B cell (primary cell): ENCODE data around the gene C17orf50. TPM values are rescaled to one million over a fixed set of nuclear protein-coding genes. Genes with fewer than 3 reads are reported as not detected.

Experiments
- ATAC-seq: fragments of 200-7000 bp; cut with Tn5 transposase; one replicate; pipeline ENCODE4 v1.10.0; 2021; ENCODE audit warnings: low read depth, mild to moderate bottlenecking, moderate number of reproducible peaks, moderate library complexity
- CTCF ChIA-PET: fragments of 350-600 bp; sonication (Branson Sonifier 250); formaldehyde crosslinking; loops from one replicate; lab custom pipeline; 2021; ENCODE audit warnings: antibody characterized with exemption, inconsistent platforms; lab: Charles Lee
- POLR2A ChIA-PET: fragments of 350-600 bp; sonication (Branson Sonifier 250); formaldehyde crosslinking; loops from one replicate; lab custom pipeline; 2021; ENCODE audit warnings: antibody characterized with exemption; lab: Charles Lee
- DNase-seq: peaks from one replicate; pipeline ENCODE4 v3.0.0; 2013
- H2AFZ ChIP-seq: 2 replicates; pipeline ENCODE4 v1.6.1; 2012; ENCODE audit warnings: mild to moderate bottlenecking, low read depth, low read length; ENCODE audit not compliant: insufficient read depth, poor library complexity, severe bottlenecking
- H3K27ac ChIP-seq, 2 donors: 1 replicate in 1 of 2; 2 replicates in 1 of 2; pipeline ENCODE4 v1.5.1; 2012 to 2013; ENCODE audit warnings: low read length in 2 of 2, mild to moderate bottlenecking in 2 of 2, moderate library complexity in 1 of 2
- H3K27me3 ChIP-seq, 4 experiments: fragments of 200-600 bp in 1 of 4; sonication (generic) in 1 of 4; replicated peaks in 1 of 4; 1 replicate in 2 of 4; 2 replicates in 2 of 4; pipeline versions ENCODE4 v1.6.1 to v1.7.0; 2013 to 2016; ENCODE audit warnings: low read length in 3 of 4, mild to moderate bottlenecking in 2 of 4, mixed read lengths in 1 of 4, moderate library complexity in 1 of 4; ENCODE audit not compliant: insufficient read depth in 4 of 4, control insufficient read depth in 3 of 4; ENCODE audit errors: control extremely low read depth in 1 of 4
- H3K36me3 ChIP-seq, 2 experiments: replicated peaks in 1 of 2; 1 replicate in 1 of 2; 2 replicates in 1 of 2; pipeline versions ENCODE4 v1.6.1 to v1.7.1; 2013; ENCODE audit warnings: low read length in 1 of 2; ENCODE audit not compliant: insufficient read depth in 2 of 2, control insufficient read depth in 1 of 2; ENCODE audit errors: control extremely low read depth in 1 of 2, extremely low read depth in 1 of 2
- H3K4me1 ChIP-seq, 2 donors: fragments of 200-600 bp in 1 of 2; sonication (generic) in 1 of 2; 1 replicate in 1 of 2; 2 replicates in 1 of 2; pipeline versions ENCODE4 v1.5.1 to v1.6.1; 2013 to 2017; ENCODE audit warnings: low read length in 2 of 2; ENCODE audit not compliant: control insufficient read depth in 2 of 2, insufficient read depth in 2 of 2
- H3K4me2 ChIP-seq: replicated peaks from 2 replicates; pipeline ENCODE3; 2012; ENCODE audit warnings: mild to moderate bottlenecking, low read depth, low read length; ENCODE audit not compliant: poor library complexity, severe bottlenecking
- H3K4me3 ChIP-seq, 5 experiments: fragments of 200-600 bp in 1 of 5; sonication (generic) in 1 of 5; 1 replicate in 3 of 5; 2 replicates in 2 of 5; pipeline versions ENCODE4 v1.5.1 to v1.7.0; 2011 to 2016; ENCODE audit warnings: low read length in 4 of 5, mild to moderate bottlenecking in 4 of 5, low read depth in 2 of 5, control low read depth in 1 of 5, moderate library complexity in 1 of 5; ENCODE audit not compliant: insufficient read depth in 1 of 5; ENCODE audit errors: control extremely low read depth in 1 of 5, extremely low read depth in 1 of 5
- H3K79me2 ChIP-seq: fragments of 200-600 bp; sonication (generic); one replicate; pipeline ENCODE4 v1.6.0; 2016; ENCODE audit warnings: low read length; ENCODE audit not compliant: control insufficient read depth, insufficient read depth
- H3K9ac ChIP-seq: fragments of 200-600 bp; sonication (generic); 2 replicates; pipeline ENCODE4 v1.6.1; 2017; ENCODE audit warnings: mild to moderate bottlenecking, low read length, moderate library complexity
- H3K9me3 ChIP-seq, 3 donors: one replicate each; pipeline versions ENCODE4 v1.6.1 to v1.7.1; 2013; ENCODE audit warnings: low read length in 2 of 3; ENCODE audit not compliant: control insufficient read depth in 2 of 3, insufficient read depth in 1 of 3; ENCODE audit errors: control extremely low read depth in 1 of 3
- H4K20me1 ChIP-seq: 2 replicates; pipeline ENCODE4 v1.6.0; 2012; ENCODE audit warnings: mild to moderate bottlenecking, low read length; ENCODE audit not compliant: insufficient read depth, control insufficient read depth, poor library complexity, severe bottlenecking
- H3K27ac Mint-ChIP-seq: one replicate; pipeline ENCODE4 v1.8.0; 2021; ENCODE audit warnings: mixed read lengths
- H3K27me3 Mint-ChIP-seq: one replicate; pipeline ENCODE4 v1.8.0; 2021; ENCODE audit warnings: mixed read lengths
- H3K4me1 Mint-ChIP-seq: one replicate; pipeline ENCODE4 v1.8.0; 2021; ENCODE audit warnings: mixed read lengths
- H3K4me3 Mint-ChIP-seq: one replicate; pipeline ENCODE4 v1.8.0; 2021; ENCODE audit warnings: mixed read lengths
- H3K9me3 Mint-ChIP-seq: one replicate; pipeline ENCODE4 v1.8.0; 2022; ENCODE audit warnings: mixed read lengths; ENCODE audit not compliant: insufficient read depth
- EZH2 ChIP-seq: IDR thresholded peaks from 2 replicates; pipeline ENCODE4 v1.6.1; 2012; ENCODE audit warnings: borderline replicate concordance, low read depth, mild to moderate bottlenecking, moderate library complexity, low read length; ENCODE audit not compliant: insufficient read depth, poor library complexity, severe bottlenecking
- intact Hi-C: fragments of 100-400 bp; cut with micrococcal nuclease; formaldehyde crosslinking; loops from one replicate; pipeline ENCODE4 v1.10.0; 2022
- polyA plus RNA-seq: library from polyadenylated mRNA; depleted of rRNA; stranded (reverse); fragments of >200 nt; gene quantifications from 2 replicates; pipeline ENCODE4 v1.2.3, GENCODE V29; 2012
- total RNA-seq, 2 donors: library from RNA; stranded (reverse); fragments of 120-200 nt in 1 of 2; gene quantifications; 1 replicate in 1 of 2; 2 replicates in 1 of 2; pipeline versions ENCODE4 v1.2.3 to v1.2.4, GENCODE V29; 2013 to 2022
- TF ChIP-seq, protein P1 (sequence below): fragments of 200-600 bp; IDR thresholded peaks from one replicate; pipeline ENCODE4 v1.8.0; 2022; ENCODE audit warnings: antibody characterized with exemption, mild to moderate bottlenecking

The C17orf50 gene
- total and polyA plus RNA-seq, 2 donors (not counting 1 experiment from before 2014, with no cell fraction given): not detected

DNA sequence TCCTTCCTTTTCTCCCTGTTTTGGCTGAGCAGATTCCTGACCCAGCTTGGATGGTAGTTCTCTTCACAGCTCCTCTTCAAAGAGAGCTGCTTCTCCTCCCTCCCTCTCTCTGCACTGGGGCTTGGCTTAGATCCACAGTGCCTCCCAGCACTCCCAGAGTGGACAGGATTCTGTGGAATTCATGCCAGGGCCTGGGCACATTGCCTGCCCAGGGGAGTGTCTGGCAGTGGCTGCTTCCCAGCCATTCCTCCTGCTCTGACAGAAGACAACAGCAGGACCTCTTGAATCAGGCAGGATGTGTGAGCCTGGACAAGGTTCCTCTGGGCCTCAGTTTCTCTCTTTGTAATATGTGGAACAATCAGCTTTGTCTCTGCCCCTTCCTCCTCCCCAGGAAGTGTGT lies 39.3 kb downstream of the C17orf50 start:
- no peak overlapping the region for H3K4me3 Mint-ChIP-seq
- POLR2A ChIA-PET: interaction anchor here (1.6 kb wide), 1 partner anchor 9 kb away, joined by 7 read pairs; the partner anchor contains the start of gene TAF15
- intact Hi-C loops: loop anchor here (5.0 to 10.0 kb wide), 2 partner anchors 185 to 558 kb away; partner anchors contain the start of gene SLFN5

More for the DNA sequence above, 39.3 kb downstream of the C17orf50 start:
- Histone ChIP-seq H3K36me3 (no peaks in the 10 kb centered on the region), H3K9ac (no peak overlapping the region), H3K9me3 (no peaks in the 10 kb centered on the region), H3K4me2 (no peak overlapping the region), H3K79me2 (no peaks in the 10 kb centered on the region), H2AFZ (no peak overlapping the region), H4K20me1 (no peaks in the 10 kb centered on the region), H3K27me3 (peaks cover 0 to 33% (median 15%) of the 10 kb centered on the region in 4 experiments), H3K27ac (no peak overlapping the region), H3K4me3 (no peak overlapping the region), H3K4me1 (peaks cover 27 to 28% of the 10 kb centered on the region in 2 donors)
- no peak for TF ChIP-seq EZH2
- TF ChIP-seq, protein P1, sequence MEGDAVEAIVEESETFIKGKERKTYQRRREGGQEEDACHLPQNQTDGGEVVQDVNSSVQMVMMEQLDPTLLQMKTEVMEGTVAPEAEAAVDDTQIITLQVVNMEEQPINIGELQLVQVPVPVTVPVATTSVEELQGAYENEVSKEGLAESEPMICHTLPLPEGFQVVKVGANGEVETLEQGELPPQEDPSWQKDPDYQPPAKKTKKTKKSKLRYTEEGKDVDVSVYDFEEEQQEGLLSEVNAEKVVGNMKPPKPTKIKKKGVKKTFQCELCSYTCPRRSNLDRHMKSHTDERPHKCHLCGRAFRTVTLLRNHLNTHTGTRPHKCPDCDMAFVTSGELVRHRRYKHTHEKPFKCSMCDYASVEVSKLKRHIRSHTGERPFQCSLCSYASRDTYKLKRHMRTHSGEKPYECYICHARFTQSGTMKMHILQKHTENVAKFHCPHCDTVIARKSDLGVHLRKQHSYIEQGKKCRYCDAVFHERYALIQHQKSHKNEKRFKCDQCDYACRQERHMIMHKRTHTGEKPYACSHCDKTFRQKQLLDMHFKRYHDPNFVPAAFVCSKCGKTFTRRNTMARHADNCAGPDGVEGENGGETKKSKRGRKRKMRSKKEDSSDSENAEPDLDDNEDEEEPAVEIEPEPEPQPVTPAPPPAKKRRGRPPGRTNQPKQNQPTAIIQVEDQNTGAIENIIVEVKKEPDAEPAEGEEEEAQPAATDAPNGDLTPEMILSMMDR: no peak
- peaks cover 11% of the 10 kb centered on the region for H3K27me3 Mint-ChIP-seq
- peaks cover 31% of the 10 kb centered on the region for H3K4me1 Mint-ChIP-seq
- no peak for ATAC-seq
- H3K9me3 Mint-ChIP-seq: no peaks in the 10 kb centered on the region
- CTCF ChIA-PET: interaction anchor here (1.1 to 3.2 kb wide), 5 partner anchors 9 to 53 kb away, joined by 3 to 23 read pairs (median 5); partner anchors contain the start of gene TAF15
- DNase-seq: no peak
- H3K27ac Mint-ChIP-seq: peak overlapping the region; percentile 21
